GM12878 (cell line): Measurements from ENCODE around the gene MILR1. TPM values are rescaled to one million over a fixed set of nuclear protein-coding genes. Genes with fewer than 3 reads are reported as not detected.

Source experiments
- BACH1 ChIP-seq: fragments of 450-650 bp; IDR thresholded peaks from 2 replicates; pipeline ENCODE4 v1.6.1; 2017; ENCODE audit warnings: mild to moderate bottlenecking, borderline replicate concordance
- EED ChIP-seq: sonication (generic); IDR thresholded peaks from 2 replicates; pipeline ENCODE4 v1.6.1; 2016; ENCODE audit warnings: antibody characterized with exemption, low read depth
- EP300 ChIP-seq, 2 experiments: fragments of 150-350 bp in 1 of 2; IDR thresholded peaks; 2 replicates each; pipeline ENCODE4 v1.6.1; 2011 to 2012; ENCODE audit warnings: low read depth in 2 of 2, low read length in 2 of 2, borderline replicate concordance in 1 of 2, improper control_type of control experiment in 1 of 2, inconsistent platforms in 1 of 2; ENCODE audit not compliant: control insufficient read depth in 1 of 2
- FOXM1 ChIP-seq: IDR thresholded peaks from 2 replicates; pipeline ENCODE4 v1.6.1; 2012; ENCODE audit warnings: low read depth, mild to moderate bottlenecking, inconsistent platforms, low read length, moderate library complexity
- HCFC1 ChIP-seq: fragments of 150-350 bp; IDR thresholded peaks from 2 replicates; pipeline ENCODE4 v1.6.1; 2014; ENCODE audit warnings: low read length
- JUND ChIP-seq: IDR thresholded peaks from 2 replicates; pipeline ENCODE4 v1.6.1; 2012; ENCODE audit warnings: low read depth, mild to moderate bottlenecking, low read length, improper control_type of control experiment, moderate library complexity
- MEF2A ChIP-seq: IDR thresholded peaks from 2 replicates; pipeline ENCODE4 v1.6.1; 2011; ENCODE audit warnings: low read depth, mild to moderate bottlenecking, low read length, moderate library complexity; ENCODE audit not compliant: insufficient read depth
- NBN ChIP-seq: fragments of 450-650 bp; IDR thresholded peaks from 2 replicates; pipeline ENCODE4 v1.6.1; 2016
- PAX8 ChIP-seq: fragments of 450-650 bp; IDR thresholded peaks from 2 replicates; pipeline ENCODE4 v1.6.1; 2017; ENCODE audit warnings: mild to moderate bottlenecking, moderate library complexity
- POU2F2 ChIP-seq: IDR thresholded peaks from 3 replicates; pipeline ENCODE4 v1.6.1; 2011; ENCODE audit warnings: low read depth, mild to moderate bottlenecking, low read length, borderline replicate concordance
- RUNX3 ChIP-seq: IDR thresholded peaks from 2 replicates; pipeline ENCODE4 v1.6.1; 2012; ENCODE audit warnings: low read length, inconsistent platforms
- STAT3 ChIP-seq: IDR thresholded peaks from 2 replicates; pipeline ENCODE4 v1.6.1; 2011; ENCODE audit warnings: low read depth, low read length, improper control_type of control experiment
- TARDBP ChIP-seq: IDR thresholded peaks from 2 replicates; pipeline ENCODE4 v1.6.1; 2016; ENCODE audit warnings: borderline replicate concordance
- WRNIP1 ChIP-seq: IDR thresholded peaks from 2 replicates; pipeline ENCODE4 v1.6.1; 2011; ENCODE audit warnings: low read depth, low read length, improper control_type of control experiment, borderline replicate concordance
- ZNF24 ChIP-seq: fragments of 450-650 bp; IDR thresholded peaks from 2 replicates; pipeline ENCODE4 v1.6.1; 2017; ENCODE audit warnings: antibody characterized with exemption, mild to moderate bottlenecking
- ZNF384 ChIP-seq: IDR thresholded peaks from 2 replicates; pipeline ENCODE4 v1.6.1; 2012; ENCODE audit warnings: low read depth, mild to moderate bottlenecking, low read length, improper control_type of control experiment, borderline replicate concordance
- polyA plus RNA-seq, 11 experiments: library from polyadenylated mRNA; depleted of rRNA in 4 of 11; unstranded in 6 of 11; stranded (reverse) in 5 of 11; fragments of >200 nt; fragmentation: Nextera tagmentation in 4 of 11; fragmentation: Illumina TruSeq in 1 of 11; extraction: Ambion mirVana in 4 of 11; extraction: Trizol in 1 of 11; gene quantifications; 1 replicate in 1 of 11; 2 replicates in 10 of 11; pipeline versions ENCODE4 v1.2.1 to v1.2.3, GENCODE V29; 2011 to 2016; ENCODE audit warnings: inconsistent platforms in 2 of 11, missing spikeins in 2 of 11, low read depth in 1 of 11
- total RNA-seq, 4 experiments: library from RNA; depleted of rRNA in 3 of 4; stranded (reverse); fragments of >200 nt in 3 of 4; fragmentation: Illumina TruSeq in 1 of 4; extraction: Trizol in 1 of 4; gene quantifications; 2 replicates each; pipeline versions ENCODE4 v1.2.1 to v1.2.3, GENCODE V29; 2013 to 2021
- TF ChIP-seq, protein P1 (sequence below): fragments of 450-650 bp; IDR thresholded peaks from 2 replicates; pipeline ENCODE4 v1.6.1; 2017; ENCODE audit warnings: borderline replicate concordance
- TF ChIP-seq, protein P2 (sequence below): IDR thresholded peaks from 2 replicates; pipeline ENCODE4 v1.6.1; 2011; ENCODE audit warnings: low read depth, mild to moderate bottlenecking, low read length, moderate library complexity, borderline replicate concordance; ENCODE audit errors: extremely low read depth
- TF ChIP-seq, protein P3 (sequence below): fragments of 450-650 bp; formaldehyde crosslinking; IDR thresholded peaks from 2 replicates; pipeline ENCODE4 v1.5.0; 2022; ENCODE audit warnings: mild to moderate bottlenecking, missing genetic modification characterization
- TF ChIP-seq, protein P4 (sequence below): IDR thresholded peaks from 2 replicates; pipeline ENCODE4 v1.6.1; 2012; ENCODE audit warnings: low read depth, low read length, improper control_type of control experiment
- TF ChIP-seq, protein P5 (sequence below): fragments of 450-650 bp; IDR thresholded peaks from 2 replicates; pipeline ENCODE4 v1.6.1; 2017; ENCODE audit warnings: low read depth, mild to moderate bottlenecking, moderate library complexity
- TF ChIP-seq, protein P6 (sequence below): fragments of 450-650 bp; IDR thresholded peaks from 2 replicates; pipeline ENCODE4 v1.6.1; 2016; ENCODE audit warnings: mild to moderate bottlenecking

The MILR1 gene
- total and polyA plus RNA-seq, 10 of the 15 experiments (the other 5 are each of a cell fraction or from before 2014, with no cell fraction given) = 2.0 to 47.2 (median 17.2) TPM

DNA sequence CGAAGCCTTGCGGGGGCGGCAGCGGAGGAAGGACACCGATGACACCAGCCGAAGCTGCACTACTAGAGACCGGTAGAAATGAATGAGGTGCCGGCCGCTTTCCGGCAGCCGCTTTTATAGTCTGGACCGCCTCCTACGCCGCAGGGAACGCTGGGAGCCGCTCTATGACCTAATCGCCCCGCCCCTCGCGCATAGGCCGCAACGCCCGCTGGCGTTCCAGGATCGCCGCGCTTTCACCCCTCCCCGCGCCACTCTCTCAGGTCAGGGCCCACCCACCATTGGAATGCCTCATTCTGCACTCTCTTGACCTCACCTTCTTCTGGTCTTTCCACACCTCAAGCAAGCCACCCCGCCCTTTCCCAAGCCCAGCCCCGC lies 57.3 kb downstream of the MILR1 start, which contains the start of gene DDX5 (continued):
- TF ChIP-seq EED (no peak), HCFC1 (peak; percentile 60), JUND (no peak), POU2F2 (peak; percentile 99), STAT3 (no peak), BACH1 (peak; percentile 90), FOXM1 (no peak), NBN (no peak), MEF2A (no peak), ZNF384 (no peak), PAX8 (no peak), RUNX3 (peak; percentile 67), WRNIP1 (no peak), EP300 (IDR thresholded peaks at IDR 0.05; ENCODE audit: borderline replicate concordance in 1 of 2, control insufficient read depth in 1 of 2, low read depth in 2 of 2, low read length in 2 of 2) (no peak), TARDBP (no peak; the same call in 1 of the 2 replicates), ZNF24 (peak; percentile 86)
- TF ChIP-seq, protein P1, sequence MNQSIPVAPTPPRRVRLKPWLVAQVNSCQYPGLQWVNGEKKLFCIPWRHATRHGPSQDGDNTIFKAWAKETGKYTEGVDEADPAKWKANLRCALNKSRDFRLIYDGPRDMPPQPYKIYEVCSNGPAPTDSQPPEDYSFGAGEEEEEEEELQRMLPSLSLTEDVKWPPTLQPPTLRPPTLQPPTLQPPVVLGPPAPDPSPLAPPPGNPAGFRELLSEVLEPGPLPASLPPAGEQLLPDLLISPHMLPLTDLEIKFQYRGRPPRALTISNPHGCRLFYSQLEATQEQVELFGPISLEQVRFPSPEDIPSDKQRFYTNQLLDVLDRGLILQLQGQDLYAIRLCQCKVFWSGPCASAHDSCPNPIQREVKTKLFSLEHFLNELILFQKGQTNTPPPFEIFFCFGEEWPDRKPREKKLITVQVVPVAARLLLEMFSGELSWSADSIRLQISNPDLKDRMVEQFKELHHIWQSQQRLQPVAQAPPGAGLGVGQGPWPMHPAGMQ = no peak
- TF ChIP-seq, protein P2, sequence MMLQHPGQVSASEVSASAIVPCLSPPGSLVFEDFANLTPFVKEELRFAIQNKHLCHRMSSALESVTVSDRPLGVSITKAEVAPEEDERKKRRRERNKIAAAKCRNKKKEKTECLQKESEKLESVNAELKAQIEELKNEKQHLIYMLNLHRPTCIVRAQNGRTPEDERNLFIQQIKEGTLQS = no peak
- TF ChIP-seq, protein P3, sequence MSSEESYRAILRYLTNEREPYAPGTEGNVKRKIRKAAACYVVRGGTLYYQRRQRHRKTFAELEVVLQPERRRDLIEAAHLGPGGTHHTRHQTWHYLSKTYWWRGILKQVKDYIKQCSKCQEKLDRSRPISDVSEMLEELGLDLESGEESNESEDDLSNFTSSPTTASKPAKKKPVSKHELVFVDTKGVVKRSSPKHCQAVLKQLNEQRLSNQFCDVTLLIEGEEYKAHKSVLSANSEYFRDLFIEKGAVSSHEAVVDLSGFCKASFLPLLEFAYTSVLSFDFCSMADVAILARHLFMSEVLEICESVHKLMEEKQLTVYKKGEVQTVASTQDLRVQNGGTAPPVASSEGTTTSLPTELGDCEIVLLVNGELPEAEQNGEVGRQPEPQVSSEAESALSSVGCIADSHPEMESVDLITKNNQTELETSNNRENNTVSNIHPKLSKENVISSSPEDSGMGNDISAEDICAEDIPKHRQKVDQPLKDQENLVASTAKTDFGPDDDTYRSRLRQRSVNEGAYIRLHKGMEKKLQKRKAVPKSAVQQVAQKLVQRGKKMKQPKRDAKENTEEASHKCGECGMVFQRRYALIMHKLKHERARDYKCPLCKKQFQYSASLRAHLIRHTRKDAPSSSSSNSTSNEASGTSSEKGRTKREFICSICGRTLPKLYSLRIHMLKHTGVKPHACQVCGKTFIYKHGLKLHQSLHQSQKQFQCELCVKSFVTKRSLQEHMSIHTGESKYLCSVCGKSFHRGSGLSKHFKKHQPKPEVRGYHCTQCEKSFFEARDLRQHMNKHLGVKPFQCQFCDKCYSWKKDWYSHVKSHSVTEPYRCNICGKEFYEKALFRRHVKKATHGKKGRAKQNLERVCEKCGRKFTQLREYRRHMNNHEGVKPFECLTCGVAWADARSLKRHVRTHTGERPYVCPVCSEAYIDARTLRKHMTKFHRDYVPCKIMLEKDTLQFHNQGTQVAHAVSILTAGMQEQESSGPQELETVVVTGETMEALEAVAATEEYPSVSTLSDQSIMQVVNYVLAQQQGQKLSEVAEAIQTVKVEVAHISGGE (CRISPR knock-in tag) = 0 out of 2 replicates have a peak, but pooled peaks have one; percentile 8
- TF ChIP-seq, protein P4, sequence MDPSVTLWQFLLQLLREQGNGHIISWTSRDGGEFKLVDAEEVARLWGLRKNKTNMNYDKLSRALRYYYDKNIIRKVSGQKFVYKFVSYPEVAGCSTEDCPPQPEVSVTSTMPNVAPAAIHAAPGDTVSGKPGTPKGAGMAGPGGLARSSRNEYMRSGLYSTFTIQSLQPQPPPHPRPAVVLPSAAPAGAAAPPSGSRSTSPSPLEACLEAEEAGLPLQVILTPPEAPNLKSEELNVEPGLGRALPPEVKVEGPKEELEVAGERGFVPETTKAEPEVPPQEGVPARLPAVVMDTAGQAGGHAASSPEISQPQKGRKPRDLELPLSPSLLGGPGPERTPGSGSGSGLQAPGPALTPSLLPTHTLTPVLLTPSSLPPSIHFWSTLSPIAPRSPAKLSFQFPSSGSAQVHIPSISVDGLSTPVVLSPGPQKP = no peak
- TF ChIP-seq, protein P5, sequence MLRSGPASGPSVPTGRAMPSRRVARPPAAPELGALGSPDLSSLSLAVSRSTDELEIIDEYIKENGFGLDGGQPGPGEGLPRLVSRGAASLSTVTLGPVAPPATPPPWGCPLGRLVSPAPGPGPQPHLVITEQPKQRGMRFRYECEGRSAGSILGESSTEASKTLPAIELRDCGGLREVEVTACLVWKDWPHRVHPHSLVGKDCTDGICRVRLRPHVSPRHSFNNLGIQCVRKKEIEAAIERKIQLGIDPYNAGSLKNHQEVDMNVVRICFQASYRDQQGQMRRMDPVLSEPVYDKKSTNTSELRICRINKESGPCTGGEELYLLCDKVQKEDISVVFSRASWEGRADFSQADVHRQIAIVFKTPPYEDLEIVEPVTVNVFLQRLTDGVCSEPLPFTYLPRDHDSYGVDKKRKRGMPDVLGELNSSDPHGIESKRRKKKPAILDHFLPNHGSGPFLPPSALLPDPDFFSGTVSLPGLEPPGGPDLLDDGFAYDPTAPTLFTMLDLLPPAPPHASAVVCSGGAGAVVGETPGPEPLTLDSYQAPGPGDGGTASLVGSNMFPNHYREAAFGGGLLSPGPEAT = no peak
- TF ChIP-seq, protein P6, sequence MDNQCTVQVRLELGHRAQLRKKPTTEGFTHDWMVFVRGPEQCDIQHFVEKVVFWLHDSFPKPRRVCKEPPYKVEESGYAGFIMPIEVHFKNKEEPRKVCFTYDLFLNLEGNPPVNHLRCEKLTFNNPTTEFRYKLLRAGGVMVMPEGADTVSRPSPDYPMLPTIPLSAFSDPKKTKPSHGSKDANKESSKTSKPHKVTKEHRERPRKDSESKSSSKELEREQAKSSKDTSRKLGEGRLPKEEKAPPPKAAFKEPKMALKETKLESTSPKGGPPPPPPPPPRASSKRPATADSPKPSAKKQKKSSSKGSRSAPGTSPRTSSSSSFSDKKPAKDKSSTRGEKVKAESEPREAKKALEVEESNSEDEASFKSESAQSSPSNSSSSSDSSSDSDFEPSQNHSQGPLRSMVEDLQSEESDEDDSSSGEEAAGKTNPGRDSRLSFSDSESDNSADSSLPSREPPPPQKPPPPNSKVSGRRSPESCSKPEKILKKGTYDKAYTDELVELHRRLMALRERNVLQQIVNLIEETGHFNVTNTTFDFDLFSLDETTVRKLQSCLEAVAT = no peak
